HepG2 (cell line): Measurements from ENCODE around the gene DLG2.

ENCODE experiments used
- CHD2 ChIP-seq: IDR thresholded peaks from 2 replicates; pipeline ENCODE4 v1.6.1; 2011; ENCODE audit warnings: low read depth, low read length, improper control_type of control experiment
- CTCF ChIP-seq: sonication (generic); formaldehyde crosslinking; IDR thresholded peaks from 2 replicates; pipeline ENCODE4 v1.5.0; 2020; ENCODE audit warnings: mild to moderate bottlenecking, missing genetic modification reagents, moderate library complexity
- ETS1 ChIP-seq: sonication (generic); formaldehyde crosslinking; IDR thresholded peaks from 2 replicates; pipeline ENCODE4 v1.4.0; 2020; ENCODE audit warnings: missing genetic modification reagents
- ETV6 ChIP-seq: sonication (generic); formaldehyde crosslinking; conservative IDR thresholded peaks from 2 replicates; pipeline ENCODE4 v1.4.0; 2020; ENCODE audit warnings: missing genetic modification reagents
- EZH2 ChIP-seq: conservative IDR thresholded peaks from 2 replicates; pipeline ENCODE4 v1.6.1; 2012; ENCODE audit warnings: mild to moderate bottlenecking, low read depth, low read length, moderate library complexity
- HNF4G ChIP-seq, 2 experiments: sonication (generic) in 1 of 2; formaldehyde crosslinking in 1 of 2; IDR thresholded peaks; 2 replicates each; pipeline versions ENCODE4 v1.4.0 to v1.6.1; 2011 to 2020; ENCODE audit warnings: borderline replicate concordance in 2 of 2, low read depth in 2 of 2, mild to moderate bottlenecking in 2 of 2, low read length in 1 of 2, missing genetic modification reagents in 1 of 2, moderate library complexity in 1 of 2
- SP1 ChIP-seq, 2 experiments: fragments of 450-650 bp in 1 of 2; sonication (generic) in 1 of 2; formaldehyde crosslinking in 1 of 2; IDR thresholded peaks; 2 replicates each; pipeline versions ENCODE4 v1.4.0 to v1.6.1; 2016 to 2020; ENCODE audit warnings: missing genetic modification reagents in 1 of 2
- TCF7 ChIP-seq: sonication (generic); IDR thresholded peaks from 2 replicates; pipeline ENCODE4 v1.6.1; 2016; ENCODE audit warnings: antibody characterized with exemption, low read depth
- ZNF18 ChIP-seq: sonication (generic); formaldehyde crosslinking; IDR thresholded peaks from 2 replicates; pipeline ENCODE4 v1.8.0; 2022; ENCODE audit warnings: mild to moderate bottlenecking, missing genetic modification reagents; ENCODE audit not compliant: insufficient replicate concordance

- TF ChIP-seq CHD2 (no peak), ETS1 (CRISPR knock-in tag) (no peak), SP1 (IDR thresholded peaks at IDR 0.05) (no peak), SP1 (CRISPR knock-in tag; IDR thresholded peaks at IDR 0.05) (no peak), ZNF18 (no peak), ETV6 (CRISPR knock-in tag) (no peak), CTCF (CRISPR knock-in tag) (no peak), EZH2 (no peak), HNF4G (IDR thresholded peaks at IDR 0.05; ENCODE audit: borderline replicate concordance, low read depth, low read length) (no peak), HNF4G (CRISPR knock-in tag; IDR thresholded peaks at IDR 0.05; ENCODE audit: borderline replicate concordance, low read depth) (no peak), TCF7 (no peak)
These were observed 679.1 kb downstream of the DLG2 start for GRCh38 chr11:84947970-84948580.
